Gastroesophageal sphincter (tissue), 4 donors: Measurements from ENCODE around the gene RAB1B. TPM values are rescaled to one million over a fixed set of nuclear protein-coding genes. Genes with fewer than 3 reads are reported as not detected.
"Not testable (repeated sequence)": the region's sequence is repeated elsewhere in the genome, so short reads cannot be mapped to it uniquely, and the experiment has no call there.

Experiments
- ATAC-seq: fragments of 150-250 bp; one replicate; pipeline ENCODE4 v1.9.1; 2016; ENCODE audit warnings: mild to moderate bottlenecking, moderate library complexity
- H3K27ac ChIP-seq, 4 donors: fragments of 200-600 bp; sonication (generic) in 3 of 4; 1 replicate in 3 of 4; 2 replicates in 1 of 4; pipeline ENCODE4 v1.5.1; 2016 to 2019
- H3K27me3 ChIP-seq: fragments of 200-600 bp; sonication (generic); one replicate; pipeline ENCODE4 v1.5.1; 2019
- H3K36me3 ChIP-seq, 2 donors: fragments of 200-600 bp; sonication (generic); one replicate each; pipeline ENCODE4 v1.5.1; 2019; ENCODE audit warnings: control low read depth in 1 of 2
- H3K4me1 ChIP-seq, 3 donors: fragments of 200-600 bp; sonication (generic); 1 replicate in 2 of 3; 2 replicates in 1 of 3; pipeline ENCODE4 v1.5.1; 2016 to 2019; ENCODE audit warnings: control low read depth in 2 of 3
- H3K4me3 ChIP-seq, 2 donors: fragments of 200-600 bp; sonication (generic); one replicate each; pipeline ENCODE4 v1.5.1; 2019; ENCODE audit warnings: mild to moderate bottlenecking in 1 of 2, moderate library complexity in 1 of 2
- H3K9me3 ChIP-seq, 3 donors: fragments of 200-600 bp; sonication (generic); one replicate each; pipeline ENCODE4 v1.5.1; 2017 to 2019; ENCODE audit warnings: control low read depth in 2 of 3
- EP300 ChIP-seq: sonication (generic); formaldehyde crosslinking; IDR thresholded peaks from one replicate; pipeline ENCODE4 v1.6.1; 2017; ENCODE audit warnings: antibody characterized with exemption, mild to moderate bottlenecking
- POLR2A ChIP-seq, 2 donors: fragments of 450-650 bp; IDR thresholded peaks; one replicate each; pipeline ENCODE4 v1.6.1; 2017; ENCODE audit warnings: antibody characterized with exemption in 2 of 2, mild to moderate bottlenecking in 2 of 2, moderate library complexity in 1 of 2
- POLR2AphosphoS5 ChIP-seq: sonication (generic); formaldehyde crosslinking; IDR thresholded peaks from one replicate; pipeline ENCODE4 v1.6.1; 2017; ENCODE audit warnings: antibody characterized with exemption
- WGBS, 2 donors: methylation state at CpG; one replicate each; pipeline ENCODE4 v1.1.5; 2018; ENCODE audit warnings: low coverage in 1 of 2; 5-methylcytosine and 5-hydroxymethylcytosine counted together
- total RNA-seq, 4 donors: library from RNA; depleted of rRNA; stranded (reverse); fragments of >200 nt; gene quantifications; one replicate each; pipeline ENCODE4 v1.1.0, GENCODE V29; 2016
- TF ChIP-seq, protein P1 (sequence below), 4 experiments: fragments of 200-600 bp in 2 of 4; fragments of 450-650 bp in 2 of 4; sonication (generic) in 1 of 4; IDR thresholded peaks; one replicate each; pipeline ENCODE4 v1.5.1; 2017 to 2019; ENCODE audit warnings: antibody characterized with exemption in 4 of 4, mild to moderate bottlenecking in 2 of 4, moderate library complexity in 2 of 4

The RAB1B gene
- total RNA-seq, 4 donors from 2014 or later: 99.3 to 162 (median 115) TPM

DNA sequence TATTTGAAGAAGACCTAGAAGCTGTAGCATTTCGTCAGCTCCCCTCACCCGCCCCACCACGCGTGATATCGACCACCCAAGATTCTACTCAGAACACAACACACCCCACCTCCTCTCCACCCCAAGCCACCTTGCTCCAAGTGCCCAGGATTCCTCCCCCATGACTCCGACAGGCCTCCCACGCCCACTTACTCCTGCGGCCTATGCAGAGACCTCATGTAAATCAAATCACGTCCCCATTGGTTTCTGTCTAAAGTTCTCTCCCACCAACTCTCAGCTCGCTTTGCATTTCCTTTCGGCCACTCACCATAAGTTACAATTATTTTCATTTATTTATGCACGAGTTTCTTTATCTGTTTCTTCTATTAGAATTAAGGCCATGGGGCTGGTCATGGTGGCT, 34.2 kb downstream of the RAB1B start:
- Histone ChIP-seq H3K27me3 (no peaks in the 10 kb centered on the region), H3K36me3 (no peaks in the 10 kb centered on the region), H3K4me3 (no peak overlapping the region), H3K4me1 (no peaks in the 10 kb centered on the region), H3K27ac (no peak overlapping the region), H3K9me3 (no peaks in the 10 kb centered on the region)
- TF ChIP-seq, protein P1, sequence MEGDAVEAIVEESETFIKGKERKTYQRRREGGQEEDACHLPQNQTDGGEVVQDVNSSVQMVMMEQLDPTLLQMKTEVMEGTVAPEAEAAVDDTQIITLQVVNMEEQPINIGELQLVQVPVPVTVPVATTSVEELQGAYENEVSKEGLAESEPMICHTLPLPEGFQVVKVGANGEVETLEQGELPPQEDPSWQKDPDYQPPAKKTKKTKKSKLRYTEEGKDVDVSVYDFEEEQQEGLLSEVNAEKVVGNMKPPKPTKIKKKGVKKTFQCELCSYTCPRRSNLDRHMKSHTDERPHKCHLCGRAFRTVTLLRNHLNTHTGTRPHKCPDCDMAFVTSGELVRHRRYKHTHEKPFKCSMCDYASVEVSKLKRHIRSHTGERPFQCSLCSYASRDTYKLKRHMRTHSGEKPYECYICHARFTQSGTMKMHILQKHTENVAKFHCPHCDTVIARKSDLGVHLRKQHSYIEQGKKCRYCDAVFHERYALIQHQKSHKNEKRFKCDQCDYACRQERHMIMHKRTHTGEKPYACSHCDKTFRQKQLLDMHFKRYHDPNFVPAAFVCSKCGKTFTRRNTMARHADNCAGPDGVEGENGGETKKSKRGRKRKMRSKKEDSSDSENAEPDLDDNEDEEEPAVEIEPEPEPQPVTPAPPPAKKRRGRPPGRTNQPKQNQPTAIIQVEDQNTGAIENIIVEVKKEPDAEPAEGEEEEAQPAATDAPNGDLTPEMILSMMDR (IDR thresholded peaks at IDR 0.05): no peak
- no peak for TF ChIP-seq POLR2AphosphoS5
- TF ChIP-seq EP300: no peak
- TF ChIP-seq POLR2A (IDR thresholded peaks at IDR 0.05): no peak
- no peak for ATAC-seq
- 76 to 82% methylated on average over 8 to 12 of the region's 12 CpGs for WGBS, 2 donors

DNA sequence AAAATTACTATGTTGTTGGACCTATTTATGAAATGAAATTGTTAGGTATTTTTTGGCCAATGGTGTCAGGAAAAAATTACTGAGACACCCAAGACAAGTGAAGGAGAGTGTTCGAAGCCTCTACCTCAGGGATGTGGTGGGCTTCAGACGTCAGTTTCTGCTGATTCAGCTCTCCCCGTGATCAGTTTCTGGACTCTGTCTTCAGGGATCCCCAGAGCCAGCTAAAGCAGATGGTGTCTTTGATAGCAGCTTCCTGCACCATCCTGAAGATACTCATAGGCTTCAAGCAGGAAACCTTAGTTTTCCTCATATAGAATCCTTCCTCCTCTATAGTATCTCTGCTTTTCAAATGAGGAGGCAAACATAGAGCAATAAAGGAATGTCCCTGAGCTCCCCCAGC, 41.0 kb downstream of the RAB1B start:
- ATAC-seq: no peak
- no peak for TF ChIP-seq POLR2A (IDR thresholded peaks at IDR 0.05)
- no peak for TF ChIP-seq EP300
- no peak for TF ChIP-seq POLR2AphosphoS5
- TF ChIP-seq, protein P1 (IDR thresholded peaks at IDR 0.05): no peak
- WGBS, 2 donors: 26 to 65% methylated on average over 3 of the region's 3 CpGs
- Histone ChIP-seq H3K36me3 (no peaks in the 10 kb centered on the region), H3K4me1 (peaks cover 0 to 27% (median 12%) of the 10 kb centered on the region in 3 donors), H3K27ac (no peak overlapping the region), H3K4me3 (no peak overlapping the region), H3K27me3 (no peaks in the 10 kb centered on the region), H3K9me3 (no peaks in the 10 kb centered on the region)

DNA sequence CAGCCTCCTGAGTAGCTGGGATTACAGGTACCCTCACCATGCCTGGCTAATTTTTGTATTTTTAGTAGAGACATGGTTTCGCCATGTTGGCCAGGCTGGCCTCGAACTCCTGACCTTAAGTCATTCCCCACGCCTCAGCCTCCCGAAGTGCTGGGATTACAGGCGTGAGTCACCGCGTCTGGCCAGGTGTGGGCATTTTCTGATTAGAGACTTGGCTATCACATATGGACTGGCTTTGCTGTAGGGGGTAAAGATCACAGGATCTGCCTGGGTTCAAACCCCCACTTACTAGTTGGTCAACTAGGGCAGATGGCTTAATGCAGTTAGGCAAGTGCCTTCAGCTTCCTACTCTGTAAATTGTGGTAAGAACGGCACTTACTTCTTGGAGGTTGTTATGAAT, 41.9 kb downstream of the RAB1B start:
- TF ChIP-seq POLR2AphosphoS5 (no peak), EP300 (no peak)
- TF ChIP-seq, protein P1 (IDR thresholded peaks at IDR 0.05): no peak
- WGBS, 2 donors: 68 to 100% methylated on average over 1 to 8 of the region's 8 CpGs
- no peak overlapping the region for H3K27ac ChIP-seq
- no peaks in the 10 kb centered on the region for H3K36me3 ChIP-seq
- H3K4me1 ChIP-seq: peaks cover 0 to 36% (median 12%) of the 10 kb centered on the region in 3 donors
- H3K9me3 ChIP-seq: no peaks in the 10 kb centered on the region
- no peak for ATAC-seq
- H3K27me3 ChIP-seq: no peaks in the 10 kb centered on the region
- H3K4me3 ChIP-seq: no peak overlapping the region

GRCh38 chr11:66310803-66311440, 42.5 kb downstream of the RAB1B start:
- H3K36me3 ChIP-seq, H3K9me3 ChIP-seq, H3K4me3 ChIP-seq, H3K27me3 ChIP-seq, ATAC-seq: not testable (repeated sequence)
- H3K27ac ChIP-seq: peak overlapping the region in 1 of 4 donors; percentile 91
- 86 to 100% methylated on average over 2 to 15 of the region's 18 CpGs for WGBS, 2 donors
- H3K4me1 ChIP-seq: peaks cover 0 to 42% (median 12%) of the 10 kb centered on the region in 3 donors

GRCh38 chr11:66311470-66311964, 43.1 kb downstream of the RAB1B start:
- Histone ChIP-seq H3K27ac (peak overlapping the region in 3 of 4 donors; percentile 91 to 96 (median 92)), H3K36me3 (no peaks in the 10 kb centered on the region), H3K4me3 (peak overlapping the region; percentile 33 to 55), H3K27me3 (peaks cover 4% of the 10 kb centered on the region), H3K4me1 (peaks cover 0 to 47% (median 12%) of the 10 kb centered on the region in 3 donors), H3K9me3 (no peaks in the 10 kb centered on the region)
- TF ChIP-seq POLR2AphosphoS5 (no peak), POLR2A (IDR thresholded peaks at IDR 0.05) (no peak)
- TF ChIP-seq, protein P1 (IDR thresholded peaks at IDR 0.05): peak in 1 of 4 experiments; percentile 96
- WGBS, 2 donors: 0% methylated on average over 1 of the region's 26 CpGs; no CpG with 5 or more reads in 1 of the 2 donors
- ATAC-seq: no peak
